Thyroid gland (tissue), 4 donors: ENCODE results near the gene ST7L.

ENCODE experiments used
- POLR2A ChIP-seq, 2 donors: fragments of 450-650 bp; IDR thresholded peaks; one replicate each; pipeline ENCODE4 v1.6.1; 2017; ENCODE audit warnings: antibody characterized with exemption in 2 of 2, mild to moderate bottlenecking in 2 of 2, moderate library complexity in 1 of 2
- TF ChIP-seq, protein P1 (sequence below), 6 experiments: fragments of 200-600 bp in 3 of 6; fragments of 450-650 bp in 3 of 6; sonication (generic) in 3 of 6; IDR thresholded peaks; one replicate each; pipeline ENCODE4 v1.5.1; 2016 to 2019; ENCODE audit warnings: antibody characterized with exemption in 6 of 6, mild to moderate bottlenecking in 2 of 6, inconsistent platforms in 1 of 6, moderate library complexity in 1 of 6

DNA sequence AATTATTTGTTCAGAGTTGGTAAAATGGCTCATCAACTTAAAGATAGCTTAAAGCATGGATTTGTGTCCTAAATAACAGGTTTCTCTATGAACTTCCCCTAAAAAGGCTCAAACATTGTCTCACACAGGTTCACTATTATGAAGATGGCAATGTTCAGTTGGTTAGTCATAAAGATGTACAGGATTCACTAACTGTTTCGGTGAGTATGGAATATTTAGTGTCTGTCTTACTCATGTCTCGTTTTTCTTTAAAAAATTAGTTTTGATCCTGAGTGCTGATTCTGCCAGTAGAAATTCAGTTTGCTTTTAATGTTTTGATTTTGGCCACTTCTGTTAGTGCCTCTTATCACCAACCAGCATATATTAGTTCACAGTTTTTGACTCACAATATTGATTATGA, 48.0 kb upstream of the ST7L start:
- TF ChIP-seq, protein P1, sequence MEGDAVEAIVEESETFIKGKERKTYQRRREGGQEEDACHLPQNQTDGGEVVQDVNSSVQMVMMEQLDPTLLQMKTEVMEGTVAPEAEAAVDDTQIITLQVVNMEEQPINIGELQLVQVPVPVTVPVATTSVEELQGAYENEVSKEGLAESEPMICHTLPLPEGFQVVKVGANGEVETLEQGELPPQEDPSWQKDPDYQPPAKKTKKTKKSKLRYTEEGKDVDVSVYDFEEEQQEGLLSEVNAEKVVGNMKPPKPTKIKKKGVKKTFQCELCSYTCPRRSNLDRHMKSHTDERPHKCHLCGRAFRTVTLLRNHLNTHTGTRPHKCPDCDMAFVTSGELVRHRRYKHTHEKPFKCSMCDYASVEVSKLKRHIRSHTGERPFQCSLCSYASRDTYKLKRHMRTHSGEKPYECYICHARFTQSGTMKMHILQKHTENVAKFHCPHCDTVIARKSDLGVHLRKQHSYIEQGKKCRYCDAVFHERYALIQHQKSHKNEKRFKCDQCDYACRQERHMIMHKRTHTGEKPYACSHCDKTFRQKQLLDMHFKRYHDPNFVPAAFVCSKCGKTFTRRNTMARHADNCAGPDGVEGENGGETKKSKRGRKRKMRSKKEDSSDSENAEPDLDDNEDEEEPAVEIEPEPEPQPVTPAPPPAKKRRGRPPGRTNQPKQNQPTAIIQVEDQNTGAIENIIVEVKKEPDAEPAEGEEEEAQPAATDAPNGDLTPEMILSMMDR (IDR thresholded peaks at IDR 0.05): no peak
- no peak for TF ChIP-seq POLR2A (IDR thresholded peaks at IDR 0.05)
